GM12872 (cell line): ENCODE data around the gene GJD4.

ENCODE experiments used
- TF ChIP-seq, protein P1 (sequence below): IDR thresholded peaks from 3 replicates; pipeline ENCODE4 v1.5.1; 2011; ENCODE audit warnings: low read depth, mild to moderate bottlenecking, low read length, moderate library complexity; ENCODE audit not compliant: insufficient read depth

The GJD4 gene

GRCh38 chr10:35572583-35572982, 32.6 kb upstream of the GJD4 start:
- TF ChIP-seq, protein P1, sequence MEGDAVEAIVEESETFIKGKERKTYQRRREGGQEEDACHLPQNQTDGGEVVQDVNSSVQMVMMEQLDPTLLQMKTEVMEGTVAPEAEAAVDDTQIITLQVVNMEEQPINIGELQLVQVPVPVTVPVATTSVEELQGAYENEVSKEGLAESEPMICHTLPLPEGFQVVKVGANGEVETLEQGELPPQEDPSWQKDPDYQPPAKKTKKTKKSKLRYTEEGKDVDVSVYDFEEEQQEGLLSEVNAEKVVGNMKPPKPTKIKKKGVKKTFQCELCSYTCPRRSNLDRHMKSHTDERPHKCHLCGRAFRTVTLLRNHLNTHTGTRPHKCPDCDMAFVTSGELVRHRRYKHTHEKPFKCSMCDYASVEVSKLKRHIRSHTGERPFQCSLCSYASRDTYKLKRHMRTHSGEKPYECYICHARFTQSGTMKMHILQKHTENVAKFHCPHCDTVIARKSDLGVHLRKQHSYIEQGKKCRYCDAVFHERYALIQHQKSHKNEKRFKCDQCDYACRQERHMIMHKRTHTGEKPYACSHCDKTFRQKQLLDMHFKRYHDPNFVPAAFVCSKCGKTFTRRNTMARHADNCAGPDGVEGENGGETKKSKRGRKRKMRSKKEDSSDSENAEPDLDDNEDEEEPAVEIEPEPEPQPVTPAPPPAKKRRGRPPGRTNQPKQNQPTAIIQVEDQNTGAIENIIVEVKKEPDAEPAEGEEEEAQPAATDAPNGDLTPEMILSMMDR, result no peak

DNA sequence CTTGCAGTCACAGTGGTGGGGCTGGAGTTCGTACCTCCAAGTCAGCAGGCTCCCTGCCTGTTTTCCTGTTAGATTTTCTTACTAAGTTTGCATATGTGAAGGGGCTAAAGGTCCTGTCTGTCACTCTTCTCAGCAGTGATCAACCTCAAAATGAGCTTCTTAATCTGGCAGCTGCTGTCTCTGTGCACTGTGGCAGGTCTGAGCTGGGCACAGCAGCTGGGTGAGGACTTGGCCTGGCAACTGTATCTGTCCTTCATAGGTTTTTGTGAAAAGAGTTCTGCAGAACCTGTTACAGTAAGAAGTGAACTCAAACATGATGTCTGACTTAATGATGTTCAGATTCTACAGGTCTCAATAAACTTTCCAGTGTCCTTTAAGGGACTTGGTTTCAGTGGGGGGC, 31.3 kb upstream of the GJD4 start:
- TF ChIP-seq, protein P1, result no peak

- TF ChIP-seq, protein P1, result 0 out of 3 replicates have a peak, but pooled peaks have one; percentile 23
Measured at GRCh38 chr10:35574924-35575352, 30.2 kb upstream of the GJD4 start.

DNA sequence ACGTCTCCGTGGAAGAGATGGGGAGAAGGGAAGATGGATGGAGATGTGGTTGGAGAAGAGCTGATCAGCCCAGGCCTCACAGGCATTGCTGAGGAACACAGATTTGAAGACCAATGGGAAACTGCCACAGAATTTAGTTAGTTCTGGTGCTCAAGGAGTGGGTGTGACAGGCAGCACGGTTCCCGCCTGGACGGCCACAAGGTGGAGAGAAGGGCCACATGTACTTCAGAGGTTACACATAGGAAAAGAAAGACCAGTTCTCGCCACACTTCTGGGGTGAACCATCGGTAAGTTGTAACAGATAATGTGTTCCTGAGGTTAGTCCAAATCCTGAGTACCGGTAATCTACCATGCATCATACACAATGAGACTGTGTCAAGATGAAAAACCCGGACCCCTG, 29.5 kb upstream of the GJD4 start:
- TF ChIP-seq, protein P1, result no peak

DNA sequence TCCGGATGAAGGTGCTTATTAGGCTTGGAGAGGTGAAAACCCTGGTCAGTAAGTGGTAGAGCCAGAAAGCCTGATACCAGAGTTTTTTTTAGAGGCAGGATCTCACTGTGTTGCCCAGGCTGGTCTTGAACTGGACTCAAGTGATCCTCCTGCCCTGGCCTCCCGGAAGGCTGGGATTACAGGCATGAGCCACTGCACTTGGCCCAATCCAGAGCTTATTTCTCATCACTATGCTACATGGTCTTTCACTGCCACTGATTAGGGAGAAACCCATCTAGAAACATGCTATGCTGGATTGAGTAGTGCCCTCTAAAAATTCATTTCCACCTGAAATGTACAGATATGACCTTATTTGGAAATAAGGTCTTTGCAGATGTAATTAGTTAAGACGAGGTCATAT, 28.4 kb upstream of the GJD4 start:
- TF ChIP-seq, protein P1, result no peak

DNA sequence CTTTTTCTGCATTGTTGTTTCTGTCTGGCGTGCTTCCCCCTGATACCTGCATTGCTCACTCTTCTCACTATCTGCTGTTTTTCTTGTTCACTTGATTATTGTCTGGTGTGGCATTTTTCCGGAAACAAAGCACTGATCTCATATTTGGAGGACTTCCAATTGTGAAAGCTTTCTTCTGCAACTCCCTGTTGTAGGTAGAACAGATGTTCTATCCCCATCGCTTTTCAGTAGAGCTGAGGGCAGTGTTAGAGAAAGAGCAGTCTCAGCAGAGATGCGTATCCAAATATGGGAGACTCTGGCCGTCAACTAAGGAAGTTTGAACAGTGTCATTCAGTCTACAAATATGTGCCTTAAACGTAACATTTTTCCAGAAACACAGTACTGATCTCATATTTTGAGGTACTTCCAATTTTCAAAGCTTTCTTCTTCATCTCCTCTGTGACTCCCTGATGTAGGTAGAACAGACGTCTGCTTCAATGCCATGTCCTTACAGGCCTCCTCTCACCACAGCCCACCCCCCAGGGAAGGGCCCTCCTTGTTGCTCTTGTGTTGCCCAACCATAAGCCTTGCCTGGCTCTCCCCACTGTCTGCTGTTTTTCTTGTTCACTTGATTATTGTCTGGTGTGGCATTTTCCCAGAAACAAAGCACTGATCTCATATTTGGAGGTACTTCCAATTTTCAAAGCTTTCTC, 27.1 kb upstream of the GJD4 start:
- TF ChIP-seq, protein P1, result no peak

DNA sequence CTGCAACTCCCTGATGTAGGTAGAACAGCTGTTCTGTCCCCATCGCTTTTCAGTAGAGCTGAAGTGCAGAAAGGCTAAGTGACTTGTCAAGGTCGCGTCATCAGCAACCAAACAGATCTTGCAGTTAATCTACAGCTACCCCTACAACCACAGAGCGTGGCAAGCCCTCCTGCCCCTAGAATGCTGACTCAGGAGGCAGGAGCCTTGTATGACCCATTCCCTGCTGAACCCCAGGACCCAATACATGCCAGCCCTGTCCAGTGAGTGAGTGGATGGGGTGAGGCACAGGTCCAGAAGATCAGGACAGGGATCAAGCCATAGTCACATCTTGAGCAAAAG, 26.6 kb upstream of the GJD4 start:
- TF ChIP-seq, protein P1, result no peak

DNA sequence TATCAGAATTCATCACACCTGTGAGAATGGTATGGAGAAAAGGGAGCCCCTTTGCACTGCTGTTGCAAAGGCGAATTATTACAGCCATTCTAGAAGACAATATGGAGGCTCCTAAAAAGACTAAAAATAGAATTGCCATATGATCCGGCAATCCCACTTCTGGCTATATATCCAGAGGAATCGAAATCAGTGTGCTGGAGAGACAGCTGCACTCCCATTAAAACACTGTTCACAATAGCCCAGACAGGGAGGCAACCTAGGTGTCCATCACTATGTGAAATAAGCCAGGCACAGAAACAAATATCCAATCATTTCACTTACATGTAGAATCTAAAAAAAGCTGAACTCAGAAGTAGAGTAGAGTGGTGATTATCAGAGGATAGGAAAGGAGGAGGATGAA, 26.0 kb upstream of the GJD4 start:
- TF ChIP-seq, protein P1, result no peak
